HuH-7.5 (cell line): ENCODE results near the gene MRPS21.
"Not testable (repeated sequence)": the region's sequence is repeated elsewhere in the genome, so short reads cannot be mapped to it uniquely, and the experiment has no call there.

Experiments used
- DNase-seq: peaks from one replicate; pipeline ENCODE4 v3.0.0; 2011; ENCODE audit warnings: low spot score

MRPS21 gene

DNA sequence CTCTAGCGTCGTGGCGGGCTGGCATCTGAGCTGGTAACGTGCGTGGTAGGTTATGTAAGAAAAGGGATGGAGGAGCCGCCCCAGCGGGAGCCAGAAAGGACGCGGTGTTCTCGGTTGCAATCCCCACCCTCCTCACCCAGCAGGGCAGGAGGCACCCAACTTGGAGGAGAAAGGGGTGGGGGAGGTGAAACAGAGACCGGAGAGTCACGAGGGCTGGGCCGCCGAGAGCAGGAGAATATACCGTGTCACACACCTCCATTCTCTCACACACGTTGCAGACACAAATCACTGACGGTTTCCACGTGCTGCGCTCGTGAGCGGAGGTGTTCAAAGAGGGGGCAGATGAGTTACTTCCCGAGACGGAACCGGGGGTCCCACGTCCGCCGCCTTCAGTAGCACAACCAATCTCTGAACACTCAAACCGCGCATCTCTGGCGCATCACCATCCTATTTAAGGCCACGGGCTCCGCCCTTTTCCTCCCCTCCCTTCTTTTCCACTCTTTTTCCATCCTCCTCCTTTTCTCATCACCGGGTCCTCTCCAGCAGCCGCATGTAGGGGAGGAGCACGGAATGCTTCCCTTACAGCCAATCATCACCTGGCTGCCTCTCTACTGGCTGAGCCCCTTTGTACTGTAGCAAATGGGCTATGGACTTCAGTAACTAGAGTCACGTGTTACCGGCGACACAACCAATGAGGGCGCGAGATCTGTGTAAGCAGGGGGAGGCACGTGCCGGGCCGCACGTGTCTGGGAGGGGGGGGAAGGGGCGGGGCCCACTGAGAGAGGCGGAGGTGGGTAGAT, 11.7 kb upstream of the MRPS21 start, which contains the start of gene CIART:
Gene CIART, plus strand, starts transcription at position 797 of the 800 bp plus-strand sequence. CDS start 714 bp downstream, outside the sequence.
- DNase-seq = peak; percentile 64

DNA sequence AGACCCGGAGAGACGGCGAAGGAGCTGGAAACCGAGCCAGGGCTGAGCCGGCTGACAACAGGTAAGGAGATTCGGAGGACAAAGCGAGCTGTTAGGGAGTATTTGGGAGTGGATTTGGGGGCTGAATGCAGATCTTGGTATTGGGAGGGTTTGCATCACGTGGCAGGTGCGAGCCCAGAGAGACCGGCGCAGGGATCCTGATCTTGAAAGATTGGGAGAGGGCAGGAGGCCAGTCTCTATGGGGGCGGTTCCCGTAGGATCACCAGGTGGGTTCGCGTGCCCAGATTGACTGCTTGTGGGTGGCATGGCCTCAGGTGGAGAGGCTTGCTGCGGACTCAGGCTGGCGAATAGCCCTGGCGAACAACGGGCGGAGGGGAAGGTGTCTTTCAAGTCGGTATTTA, 11.1 kb upstream of the MRPS21 start:
- no peak for DNase-seq

DNA sequence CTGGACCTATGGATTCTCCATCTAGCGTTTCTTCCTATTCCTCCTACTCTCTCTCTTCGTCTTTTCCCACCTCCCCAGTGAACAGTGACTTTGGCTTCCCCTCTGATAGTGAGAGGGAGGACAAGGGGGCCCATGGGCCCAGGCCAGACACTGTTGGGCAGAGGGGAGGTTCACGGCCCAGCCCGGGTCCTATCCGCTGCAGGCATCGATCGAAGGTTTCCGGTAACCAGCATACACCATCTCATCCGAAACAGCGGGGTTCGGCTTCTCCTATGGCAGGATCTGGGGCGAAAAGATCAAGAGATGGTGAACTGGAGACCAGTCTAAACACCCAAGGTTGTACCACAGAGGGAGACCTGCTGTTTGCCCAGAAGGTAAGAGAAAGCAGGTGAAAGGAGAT, 10.4 kb upstream of the MRPS21 start:
- no peak for DNase-seq

DNA sequence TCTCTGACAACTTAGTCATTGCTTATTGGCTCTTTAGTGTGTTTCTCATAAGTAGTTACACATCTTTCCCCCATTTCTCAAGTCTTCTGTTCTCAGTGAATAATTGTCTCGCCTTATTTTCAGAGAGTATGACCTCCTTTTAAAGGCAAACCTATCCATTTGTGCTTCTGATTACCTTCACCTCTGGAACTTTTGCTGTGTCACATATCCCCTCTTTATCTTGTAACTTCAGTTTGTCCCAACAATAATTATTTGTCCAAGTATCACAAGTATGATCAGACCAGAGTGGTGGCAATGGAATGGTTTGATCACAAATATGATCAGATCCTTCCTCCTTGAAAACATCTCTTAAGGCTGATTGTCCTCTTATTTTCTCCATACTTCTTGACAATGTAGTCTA, 5.3 kb upstream of the MRPS21 start:
- DNase-seq = no peak

DNA sequence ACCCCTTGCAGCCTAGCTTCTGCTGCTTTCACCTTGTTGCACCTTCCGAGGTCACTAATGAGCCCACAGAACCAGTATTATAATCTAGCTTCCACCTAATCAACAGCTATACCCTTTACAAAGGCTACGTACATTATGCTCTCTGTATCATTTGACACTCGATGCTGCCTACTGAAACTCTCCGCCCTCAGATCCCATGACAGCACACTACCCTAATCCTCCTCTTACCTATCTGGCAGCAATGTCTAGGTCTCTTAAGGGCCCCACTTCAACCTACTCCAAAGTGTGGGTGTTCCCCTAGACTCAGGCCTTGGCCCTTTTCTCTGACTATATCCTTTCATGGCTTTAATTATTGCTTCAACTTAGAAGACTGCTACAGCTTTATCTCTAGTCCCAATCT, 4.8 kb upstream of the MRPS21 start:
- no peak for DNase-seq

DNA sequence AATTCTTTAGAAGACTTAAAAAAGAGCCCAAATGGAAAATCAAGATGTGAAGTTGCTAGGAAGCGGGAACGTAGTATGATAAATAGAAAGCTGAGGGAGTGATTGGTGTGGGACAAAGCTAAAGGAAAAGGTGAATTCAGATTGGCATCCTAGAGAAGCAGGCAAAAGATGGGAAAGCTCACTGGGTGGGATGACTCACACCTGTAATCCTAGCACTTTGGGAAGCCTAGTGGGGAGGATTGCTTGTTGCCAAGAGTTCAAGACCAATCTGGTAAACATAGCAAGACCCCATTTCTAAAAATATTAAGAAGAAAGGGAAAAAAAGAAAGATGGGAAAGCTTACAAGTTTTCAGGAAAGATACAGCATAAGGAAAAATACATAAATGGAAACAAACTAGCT, 1.8 kb downstream of the MRPS21 start:
- no peak for DNase-seq

DNA sequence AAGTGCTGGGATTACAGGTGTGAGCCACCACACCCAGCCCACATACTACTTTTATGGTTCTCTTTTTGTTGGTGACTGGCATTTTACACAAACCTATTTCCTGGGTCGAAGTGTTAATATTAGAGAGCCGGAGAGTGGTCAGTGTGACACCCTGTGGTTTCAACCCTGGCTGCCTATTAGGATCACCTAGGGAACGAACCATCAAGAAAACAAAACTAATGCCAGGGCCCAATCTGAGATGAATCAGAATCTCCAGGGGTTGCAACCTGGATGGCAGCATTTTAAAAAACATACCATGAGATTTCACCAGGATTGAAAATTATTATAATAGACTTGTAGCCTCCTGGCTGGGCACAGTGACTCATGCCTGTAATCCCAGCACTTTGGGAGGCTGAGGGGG, 6.1 kb downstream of the MRPS21 start:
- DNase-seq = no peak

DNA sequence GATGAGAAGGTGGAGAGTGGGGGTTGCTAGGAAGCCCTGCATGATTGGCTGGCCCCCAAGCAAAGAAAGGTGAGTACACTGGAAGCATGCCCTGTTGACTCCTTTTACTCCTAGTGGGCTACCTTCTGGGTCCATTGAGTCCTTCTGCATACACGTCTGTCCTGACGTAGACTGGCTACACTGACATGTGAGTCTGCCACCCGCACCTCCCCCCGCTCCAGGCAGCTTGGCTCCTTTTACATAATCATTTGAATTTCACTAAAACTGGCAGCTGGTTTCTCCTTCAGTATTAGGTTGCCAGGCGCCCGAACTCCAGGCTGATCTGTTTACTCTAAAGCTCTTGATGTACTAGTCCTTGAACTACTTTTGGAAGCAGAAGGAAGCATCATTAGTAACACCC, 8.7 kb downstream of the MRPS21 start:
- no peak for DNase-seq

DNA sequence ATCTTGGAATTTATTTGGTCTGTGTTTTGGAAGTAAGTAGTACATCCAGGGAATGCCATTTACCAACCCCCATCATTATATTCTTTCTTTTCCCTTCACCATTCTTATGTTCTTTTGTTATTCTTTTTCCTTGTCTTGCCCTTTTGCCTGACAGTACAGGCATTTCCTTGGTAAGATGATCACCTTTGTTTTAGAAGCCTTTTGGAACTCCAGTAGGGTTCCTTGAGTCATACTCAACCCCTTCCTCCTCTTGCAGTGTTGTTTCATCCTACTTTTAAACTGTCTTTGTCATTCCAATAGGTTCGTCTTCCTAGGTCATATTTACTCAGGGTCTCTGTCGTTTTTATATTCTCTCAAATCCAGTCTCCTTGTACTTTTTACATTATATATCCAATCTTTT, 9.2 kb downstream of the MRPS21 start:
- no peak for DNase-seq

DNA sequence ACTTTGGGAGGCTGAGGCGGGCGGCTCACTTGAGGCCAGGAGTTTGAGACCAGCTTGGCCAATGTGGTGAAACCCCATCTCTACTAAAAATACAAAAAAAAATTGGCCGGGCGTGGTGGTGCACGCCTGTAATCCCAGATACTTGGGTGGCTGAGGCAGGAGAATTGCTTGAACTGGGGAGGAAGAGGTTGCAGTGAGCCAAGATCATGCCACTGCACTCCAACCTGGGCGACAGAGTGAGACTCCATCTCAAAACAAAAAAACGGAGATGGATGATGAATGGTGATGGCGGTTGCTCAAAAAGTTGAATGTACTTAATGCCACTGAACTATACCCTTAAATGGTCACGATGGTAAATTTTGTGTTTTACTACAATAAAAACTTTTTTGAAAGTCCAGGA, 14.9 kb downstream of the MRPS21 start:
- DNase-seq = not testable (repeated sequence)

DNA sequence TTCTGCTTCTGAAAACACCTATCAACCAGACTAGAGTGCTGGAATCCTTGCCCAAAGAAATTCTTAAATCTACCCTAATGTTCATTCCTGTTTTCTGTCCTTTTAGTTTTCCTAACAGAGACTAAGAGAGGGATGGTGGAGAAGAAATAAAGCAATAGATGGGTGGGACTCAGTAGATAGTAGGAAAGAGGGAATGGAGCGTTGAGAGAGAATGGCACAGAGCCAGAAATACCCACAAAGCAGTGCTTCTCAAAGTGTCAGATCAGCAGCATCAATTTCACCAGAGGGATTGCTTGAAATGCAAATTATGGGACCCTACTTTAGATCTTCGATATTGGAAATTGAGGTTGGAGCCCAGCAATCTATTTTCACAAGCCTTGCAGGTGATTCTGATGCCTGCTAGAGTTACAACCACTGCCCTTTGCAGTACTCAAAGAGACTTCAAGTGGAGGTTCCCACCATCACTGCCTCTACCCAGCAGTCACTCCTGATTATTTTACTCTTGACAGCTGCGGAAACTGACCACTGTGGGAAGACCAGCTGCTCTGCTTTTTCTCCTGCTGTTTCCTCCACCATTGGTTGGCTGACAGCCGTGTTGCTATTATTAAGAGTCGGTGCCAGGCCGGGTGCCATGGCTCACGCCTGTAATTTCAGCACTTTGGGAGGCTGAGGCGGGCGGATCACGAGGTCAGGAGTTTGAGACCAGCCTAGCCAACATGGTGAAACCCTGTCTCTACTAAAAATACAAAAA, 16.3 kb downstream of the MRPS21 start:
- DNase-seq = no peak

DNA sequence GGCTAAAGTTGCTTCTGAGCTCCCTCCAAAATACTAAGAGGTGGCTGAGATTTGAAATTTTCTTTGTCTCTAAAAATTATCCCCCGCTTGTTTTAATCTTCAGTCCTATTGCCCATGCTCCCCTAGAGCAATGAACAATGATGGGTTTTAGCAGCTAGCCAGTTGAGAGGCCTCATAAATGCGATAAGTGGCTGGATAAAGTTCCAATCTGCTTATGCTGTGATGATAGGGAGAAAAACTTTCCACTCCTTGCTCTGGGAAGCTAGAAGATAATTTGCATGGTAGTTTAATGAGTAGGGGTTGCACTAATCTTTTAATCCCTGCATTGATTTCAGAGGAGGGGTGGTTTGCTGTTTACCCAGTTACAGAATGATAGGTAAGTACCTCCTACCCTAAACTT, 18.1 kb downstream of the MRPS21 start:
- DNase-seq = no peak

DNA sequence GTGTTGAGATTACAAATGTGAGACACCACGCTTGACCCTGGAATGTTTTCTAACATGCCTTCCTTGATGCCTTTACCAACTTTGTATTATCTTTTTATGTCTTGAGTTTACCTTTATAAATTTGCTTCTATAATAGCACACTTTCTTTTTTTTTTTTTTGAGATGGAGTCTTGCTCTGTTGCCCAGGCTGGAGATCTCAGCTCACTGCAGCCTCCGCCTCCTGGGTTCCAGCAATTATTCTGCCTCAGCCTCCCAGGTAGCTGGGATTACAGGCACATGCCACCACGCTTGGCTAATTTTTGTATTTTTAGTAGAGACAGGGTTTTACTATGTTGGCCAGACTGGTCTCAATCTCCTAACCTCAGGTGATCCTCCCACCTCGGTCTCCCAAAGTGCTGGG, 21.0 kb downstream of the MRPS21 start:
- DNase-seq = not testable (repeated sequence)

DNA sequence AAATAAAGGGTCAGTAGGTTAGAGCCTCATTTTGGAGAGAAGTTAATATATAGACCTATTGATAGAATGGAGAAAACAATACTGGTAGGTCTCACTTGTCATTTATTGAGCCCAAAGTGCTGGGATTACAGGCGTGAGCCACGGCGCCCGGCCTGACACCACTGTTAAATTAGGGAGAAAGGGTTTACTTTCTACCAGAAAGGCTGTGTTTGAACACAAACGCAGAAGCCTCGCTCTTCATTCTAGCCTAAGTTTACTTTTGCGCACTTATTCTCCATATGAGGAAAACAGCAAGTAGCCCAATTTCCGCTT, 27.0 kb downstream of the MRPS21 start:
- DNase-seq = no peak

DNA sequence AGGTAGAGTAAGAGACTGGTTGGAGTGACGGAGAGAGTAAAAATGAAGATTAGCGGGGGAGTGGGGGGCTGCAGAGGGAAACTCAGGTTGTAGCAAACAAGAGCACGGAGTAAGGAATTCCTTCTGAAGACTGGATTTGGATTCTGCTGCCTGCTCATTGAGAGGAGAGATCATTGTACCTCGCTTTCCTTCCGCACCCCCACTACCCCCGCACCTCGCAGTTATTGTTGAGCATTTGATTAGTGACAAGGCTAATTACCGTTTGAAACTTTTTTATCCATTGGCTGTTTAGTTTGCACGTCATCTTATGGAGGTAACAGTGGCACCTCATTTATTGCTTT, 28.1 kb downstream of the MRPS21 start:
- no peak for DNase-seq

DNA sequence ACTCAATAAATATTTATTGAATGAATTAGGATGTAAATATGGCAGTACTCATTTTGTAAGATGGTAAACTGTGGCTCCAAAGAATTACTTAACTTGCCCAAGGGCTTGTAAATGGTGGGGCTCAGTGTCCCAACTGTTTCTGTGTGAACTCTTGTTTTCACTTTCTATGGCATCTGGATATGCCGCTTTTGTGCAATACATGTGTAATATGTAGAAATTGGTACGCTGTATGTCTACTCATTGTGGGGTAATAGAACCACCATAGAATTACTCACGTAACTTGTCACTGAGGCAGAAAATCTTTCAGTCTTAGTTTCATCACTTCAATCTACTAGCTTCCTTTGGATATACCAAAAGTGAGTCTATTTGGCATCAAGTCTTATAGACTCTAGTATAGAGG, 28.6 kb downstream of the MRPS21 start:
- DNase-seq = no peak

DNA sequence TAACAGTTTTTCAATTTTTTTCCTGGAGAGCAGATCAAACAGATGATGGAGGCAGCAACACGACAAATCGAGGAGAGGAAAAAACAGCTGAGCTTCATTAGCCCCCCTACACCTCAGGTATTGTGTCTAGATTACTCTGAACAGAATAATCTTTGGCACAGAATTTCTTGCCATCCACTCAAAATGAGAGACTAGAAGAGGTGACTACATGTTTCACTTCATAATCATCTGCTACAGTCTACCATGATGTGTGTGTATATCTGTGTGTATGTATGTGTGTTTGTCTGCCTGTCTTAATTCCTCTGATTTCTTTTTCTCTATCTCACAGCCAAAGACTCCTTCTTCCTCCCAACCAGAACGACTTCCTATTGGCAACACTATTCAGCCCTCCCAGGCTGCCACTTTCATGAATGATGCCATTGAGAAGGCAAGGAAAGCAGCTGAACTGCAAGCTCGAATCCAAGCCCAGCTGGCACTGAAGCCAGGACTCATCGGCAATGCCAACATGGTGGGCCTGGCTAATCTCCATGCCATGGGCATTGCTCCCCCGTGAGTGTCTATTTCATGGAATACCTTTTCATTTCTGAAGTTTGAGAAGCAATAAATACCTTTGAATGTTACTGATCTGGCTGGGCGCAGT, 39.1 kb downstream of the MRPS21 start:
- no peak for DNase-seq

DNA sequence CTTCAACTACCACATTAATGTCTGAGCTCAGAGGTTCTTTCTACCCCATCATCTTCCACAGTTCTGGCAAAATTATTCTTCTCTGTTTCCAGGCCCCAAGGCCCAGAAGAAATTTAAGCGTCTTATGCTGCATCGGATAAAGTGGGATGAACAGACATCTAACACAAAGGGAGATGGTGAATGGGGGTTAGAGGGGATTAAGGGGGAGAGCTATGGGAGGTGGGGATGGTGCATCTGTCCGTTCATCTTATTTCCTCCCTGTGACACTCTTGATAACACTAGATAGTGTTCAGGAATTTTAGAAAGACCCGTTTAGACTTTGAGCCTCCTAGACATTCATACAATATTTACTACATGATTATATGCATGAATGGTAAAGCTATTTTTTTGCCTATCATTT, 52.7 kb downstream of the MRPS21 start:
- no peak for DNase-seq

DNA sequence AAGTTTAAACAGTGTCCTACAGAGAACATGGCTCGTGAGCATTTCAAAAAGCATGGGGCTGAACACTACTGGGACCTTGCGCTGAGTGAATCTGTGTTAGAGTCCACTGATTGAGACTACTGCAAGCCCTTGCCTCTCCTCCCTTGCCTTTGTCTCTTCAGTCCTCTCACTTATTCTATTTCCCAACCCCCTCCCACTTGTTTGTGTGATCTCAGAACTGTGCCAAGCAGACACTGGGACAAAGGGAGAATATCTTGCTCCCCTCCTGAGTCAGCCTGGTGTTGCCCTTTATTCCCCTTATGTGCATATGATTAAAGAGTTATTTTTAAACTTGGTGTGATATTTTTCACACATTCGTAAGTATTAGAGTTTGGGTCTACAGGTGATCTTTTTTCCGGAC, 59.2 kb downstream of the MRPS21 start:
- no peak for DNase-seq
